HG03571 (cell line): ENCODE data around the gene COL3A1.

Experiments used
- ATAC-seq: cut with Tn5 transposase; IDR thresholded peaks from one replicate; pipeline ENCODE4 v1.9.1; 2021; ENCODE audit not compliant: unreplicated experiment

Gene COL3A1

GRCh38 chr2:189014449-189015138 lies 40.4 kb downstream of the COL3A1 start:
- ATAC-seq, result no peak

- ATAC-seq, result no peak
These were observed 41.2 kb downstream of the COL3A1 start for GRCh38 chr2:189015359-189015758.

- ATAC-seq, result no peak
These were observed 42.2 kb downstream of the COL3A1 start for GRCh38 chr2:189016311-189016861.

- no peak for ATAC-seq
These were observed 44.5 kb downstream of the COL3A1 start for GRCh38 chr2:189018631-189019030.

- ATAC-seq, result no peak
These were observed 46.0 kb downstream of the COL3A1 start for GRCh38 chr2:189020179-189020578.

GRCh38 chr2:189022053-189022481 lies 47.9 kb downstream of the COL3A1 start:
- no peak for ATAC-seq

GRCh38 chr2:189022492-189022891 lies 48.3 kb downstream of the COL3A1 start:
- no peak for ATAC-seq

GRCh38 chr2:189024901-189025618 lies 50.9 kb downstream of the COL3A1 start:
- peak; percentile 72 for ATAC-seq

- no peak for ATAC-seq
These were observed 63.3 kb downstream of the COL3A1 start for GRCh38 chr2:189037518-189037917.

- ATAC-seq, result no peak
These were observed 71.7 kb downstream of the COL3A1 start for GRCh38 chr2:189045836-189046235.

- ATAC-seq, result no peak
These were observed 72.1 kb downstream of the COL3A1 start for GRCh38 chr2:189046320-189046719.

GRCh38 chr2:189047171-189047888 lies 73.2 kb downstream of the COL3A1 start:
- ATAC-seq, result no peak

GRCh38 chr2:189048189-189048588 lies 74.0 kb downstream of the COL3A1 start:
- ATAC-seq, result no peak

- ATAC-seq, result no peak
These were observed 75.6 kb downstream of the COL3A1 start for GRCh38 chr2:189049709-189050164.

- ATAC-seq, result no peak
These were observed 76.1 kb downstream of the COL3A1 start for GRCh38 chr2:189050165-189050712.

- no peak for ATAC-seq
These were observed 82.3 kb downstream of the COL3A1 start for GRCh38 chr2:189056200-189057106.

GRCh38 chr2:189057316-189057715 lies 83.1 kb downstream of the COL3A1 start:
- ATAC-seq, result no peak

GRCh38 chr2:189060096-189060642 lies 86.0 kb downstream of the COL3A1 start:
- ATAC-seq, result no peak
